ENCODE measurements around the gene ABHD17A.

ABHD17A gene

GRCh38 chr19:1854542-1855039 lies 30.7 kb downstream of the ABHD17A start:
- in situ Hi-C loops (cut with HindIII; ENCODE audit: low sequenced_read_pairs): no loop called here

GRCh38 chr19:1854039-1854541 lies 31.2 kb downstream of the ABHD17A start:
- in situ Hi-C loops (cut with HindIII; ENCODE audit: low sequenced_read_pairs): no loop called here

- in situ Hi-C loops (cut with HindIII; ENCODE audit: low sequenced_read_pairs): no loop called here
These were observed 31.8 kb downstream of the ABHD17A start for GRCh38 chr19:1853295-1854038.

- in situ Hi-C loops (cut with HindIII; ENCODE audit: low sequenced_read_pairs): no loop called here
These were observed 32.6 kb downstream of the ABHD17A start for GRCh38 chr19:1852581-1853128.

GRCh38 chr19:1851654-1852580 lies 33.4 kb downstream of the ABHD17A start:
- in situ Hi-C loops (cut with HindIII; ENCODE audit: low sequenced_read_pairs): no loop called here

GRCh38 chr19:1850809-1851653 lies 34.3 kb downstream of the ABHD17A start:
- in situ Hi-C loops (cut with HindIII; ENCODE audit: low sequenced_read_pairs): no loop called here

- in situ Hi-C loops (cut with HindIII; ENCODE audit: low sequenced_read_pairs): no loop called here
These were observed 35.4 kb downstream of the ABHD17A start for GRCh38 chr19:1849886-1850398.

- in situ Hi-C loops (cut with HindIII; ENCODE audit: low sequenced_read_pairs): no loop called here
These were observed 36.2 kb downstream of the ABHD17A start for GRCh38 chr19:1849132-1849474.

- in situ Hi-C loops (cut with HindIII; ENCODE audit: low sequenced_read_pairs): no loop called here
These were observed 36.7 kb downstream of the ABHD17A start, which contains the start of gene REXO1 for GRCh38 chr19:1848399-1849131. Gene REXO1, minus strand, starts transcription at chr19:1848483. Its CDS starts 125 bp downstream, at chr19:1848358.

GRCh38 chr19:1847684-1848398 lies 37.5 kb downstream of the ABHD17A start:
- in situ Hi-C loops (cut with HindIII; ENCODE audit: low sequenced_read_pairs): no loop called here

- in situ Hi-C loops (cut with HindIII; ENCODE audit: low sequenced_read_pairs): no loop called here
These were observed 38.0 kb downstream of the ABHD17A start for GRCh38 chr19:1847348-1847683.

- in situ Hi-C loops (cut with HindIII; ENCODE audit: low sequenced_read_pairs): no loop called here
These were observed 38.6 kb downstream of the ABHD17A start for GRCh38 chr19:1846517-1847204.

- in situ Hi-C loops (cut with HindIII; ENCODE audit: low sequenced_read_pairs): no loop called here
These were observed 39.7 kb downstream of the ABHD17A start for GRCh38 chr19:1845642-1846041.

GRCh38 chr19:1845125-1845515 lies 40.2 kb downstream of the ABHD17A start:
- in situ Hi-C loops (cut with HindIII; ENCODE audit: low sequenced_read_pairs): no loop called here

- in situ Hi-C loops (cut with HindIII; ENCODE audit: low sequenced_read_pairs): no loop called here
These were observed 40.7 kb downstream of the ABHD17A start for GRCh38 chr19:1844513-1845124.

- in situ Hi-C loops (cut with HindIII; ENCODE audit: low sequenced_read_pairs): no loop called here
These were observed 41.5 kb downstream of the ABHD17A start for GRCh38 chr19:1843646-1844394.

GRCh38 chr19:1843116-1843515 lies 42.2 kb downstream of the ABHD17A start:
- in situ Hi-C loops (cut with HindIII; ENCODE audit: low sequenced_read_pairs): no loop called here

All from endothelial cell of hepatic sinusoid (primary cell).